Hematopoietic multipotent progenitor cell treated with erythropoietin and hydrocortisone succinate and interleukin-3 and kit ligand, for 15 days (in vitro differentiated cells): ENCODE results near the gene MBTPS1.

Experiments used
- DNase-seq: peaks from one replicate; pipeline ENCODE4 v3.0.0-alpha.2; 2015; ENCODE audit warnings: low spot score

The MBTPS1 gene

DNA sequence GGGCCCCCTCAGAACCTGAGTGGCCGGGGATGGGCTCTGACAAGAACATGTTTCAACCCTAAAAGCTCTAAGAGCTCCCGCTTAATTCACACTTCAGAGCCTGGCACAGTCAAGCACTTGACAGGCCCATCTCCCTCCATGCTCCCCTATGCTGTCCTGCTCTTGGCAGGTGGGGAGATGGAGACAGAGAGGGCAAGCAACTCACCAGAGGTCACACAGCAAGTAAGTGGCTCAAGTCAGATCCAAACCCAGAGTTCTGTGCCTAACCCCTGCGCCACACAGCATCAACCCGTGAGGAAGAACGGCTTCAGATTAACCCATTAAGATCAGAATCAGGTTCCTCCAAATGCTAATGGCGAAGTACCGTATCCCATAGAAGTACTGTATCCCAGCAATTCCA, 112.3 kb downstream of the MBTPS1 start:
- no peak for DNase-seq
